NCI-H1694 treated with DMSO at 0.1 percent for 48 hours (cell line): ENCODE measurements around the gene MSX2.

Experiments
- DNase-seq: peaks from one replicate; lab custom pipeline; 2025; lab: John Stamatoyannopoulos, UW

MSX2 gene

DNA sequence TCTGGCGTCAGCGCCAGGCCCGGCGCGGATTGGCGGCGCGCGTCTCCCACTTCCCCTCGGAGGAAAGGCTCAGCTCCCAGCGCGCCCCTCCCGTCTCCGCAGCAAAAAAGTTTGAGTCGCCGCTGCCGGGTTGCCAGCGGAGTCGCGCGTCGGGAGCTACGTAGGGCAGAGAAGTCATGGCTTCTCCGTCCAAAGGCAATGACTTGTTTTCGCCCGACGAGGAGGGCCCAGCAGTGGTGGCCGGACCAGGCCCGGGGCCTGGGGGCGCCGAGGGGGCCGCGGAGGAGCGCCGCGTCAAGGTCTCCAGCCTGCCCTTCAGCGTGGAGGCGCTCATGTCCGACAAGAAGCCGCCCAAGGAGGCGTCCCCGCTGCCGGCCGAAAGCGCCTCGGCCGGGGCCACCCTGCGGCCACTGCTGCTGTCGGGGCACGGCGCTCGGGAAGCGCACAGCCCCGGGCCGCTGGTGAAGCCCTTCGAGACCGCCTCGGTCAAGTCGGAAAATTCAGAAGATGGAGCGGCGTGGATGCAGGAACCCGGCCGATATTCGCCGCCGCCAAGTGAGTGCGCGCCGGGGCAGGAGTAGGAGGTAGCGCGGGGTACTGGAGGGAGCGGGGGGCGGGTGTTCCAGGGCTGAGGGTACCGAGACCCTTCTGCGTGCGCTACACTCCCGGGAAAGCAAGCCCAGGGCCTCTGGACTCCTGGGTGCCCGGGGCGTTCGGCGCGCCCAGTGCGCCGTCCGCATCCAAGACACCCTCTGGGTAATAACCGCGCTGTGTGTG is at the start of gene MSX2:
Gene MSX2, plus strand, starts transcription at position 99 of the 777 bp plus-strand sequence. Its CDS starts 78 bp downstream, at position 177.
- no peak for DNase-seq

DNA sequence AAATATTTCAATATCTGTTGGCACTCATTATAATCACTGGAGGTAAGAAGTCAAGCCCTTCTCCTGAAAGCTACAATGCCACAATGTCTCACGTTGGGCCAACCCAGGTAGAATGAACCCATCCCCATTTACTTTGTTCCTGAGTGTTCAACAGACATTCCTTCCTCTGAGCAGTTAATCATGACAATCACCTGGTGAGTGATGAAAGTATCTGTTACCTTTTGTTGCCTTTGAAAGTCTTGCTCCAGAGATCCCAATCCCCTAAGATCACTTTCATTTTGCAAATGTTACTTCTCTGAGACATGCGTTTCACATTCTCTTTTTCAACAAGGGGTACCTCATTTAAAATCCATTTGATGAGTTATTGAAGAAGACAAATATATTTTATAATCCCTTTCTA is 49.3 kb upstream of the MSX2 start:
- no peak for DNase-seq

DNA sequence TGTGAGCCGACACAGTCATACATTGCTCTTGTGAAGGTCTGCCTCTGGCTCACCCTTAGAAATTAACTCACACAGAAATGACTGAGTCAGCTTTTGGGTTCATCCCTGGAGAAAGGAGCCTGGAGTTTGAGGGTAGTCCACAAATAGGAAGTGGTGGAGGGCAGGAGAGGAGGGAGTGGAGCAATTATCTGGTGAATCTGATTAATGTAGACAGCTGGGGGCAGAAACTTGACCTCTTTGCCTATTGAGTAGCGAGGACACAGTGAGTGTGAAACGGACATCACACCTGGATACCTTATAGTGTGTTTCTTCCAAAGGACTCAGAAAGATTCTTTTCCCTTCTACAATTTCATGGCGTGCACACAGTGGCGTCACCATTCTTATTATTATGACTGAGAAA is 48.5 kb upstream of the MSX2 start:
- DNase-seq = no peak

DNA sequence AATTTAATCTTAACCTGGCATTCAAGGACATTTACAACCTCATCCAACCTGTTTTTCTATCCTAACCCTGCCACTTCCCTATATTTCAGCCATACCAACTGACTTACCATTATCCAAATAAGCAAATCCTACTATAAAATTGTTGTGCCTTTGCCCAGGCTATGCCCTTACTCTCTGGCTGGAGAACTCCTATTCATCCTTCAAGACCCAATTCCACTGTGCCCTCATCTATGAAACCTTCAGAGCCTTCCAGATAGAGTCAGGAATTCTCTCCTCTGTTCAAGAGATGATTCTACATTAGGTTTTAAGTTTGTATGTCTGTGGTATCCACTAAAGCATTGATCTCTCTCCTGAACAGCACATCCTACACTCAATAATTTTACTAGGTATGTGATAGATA is 46.3 kb upstream of the MSX2 start:
- DNase-seq = no peak

DNA sequence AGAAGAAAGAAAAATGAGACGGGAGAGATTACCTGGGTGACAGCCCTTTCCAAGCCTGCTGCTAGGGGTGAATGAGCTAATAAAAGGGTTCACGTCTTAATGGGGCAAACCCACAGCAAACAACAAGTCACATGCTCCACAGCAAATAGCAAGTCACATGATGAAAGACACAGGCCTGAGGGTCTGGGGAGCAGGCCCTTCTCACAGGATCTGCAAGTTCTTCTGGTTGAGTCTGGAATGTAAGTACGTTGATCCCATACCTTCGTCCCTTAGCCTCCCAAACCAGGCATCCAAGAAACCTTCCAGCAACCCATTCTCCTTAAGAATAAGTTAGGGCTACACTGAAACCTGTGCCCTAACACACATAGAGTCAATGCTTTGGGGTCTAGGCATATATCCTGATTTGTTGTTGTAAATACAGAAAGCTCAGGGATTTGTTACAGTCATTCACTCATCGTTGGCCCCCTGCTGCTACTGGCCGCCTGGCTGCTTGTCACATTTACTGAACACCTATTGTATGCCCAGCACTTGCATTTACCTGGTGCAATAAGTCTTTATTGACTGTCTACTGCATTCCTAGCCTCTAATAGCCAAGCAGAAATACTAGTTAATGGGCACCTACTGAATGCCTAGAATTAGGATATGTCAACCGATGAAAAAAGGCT is 43.3 kb upstream of the MSX2 start:
- no peak for DNase-seq

DNA sequence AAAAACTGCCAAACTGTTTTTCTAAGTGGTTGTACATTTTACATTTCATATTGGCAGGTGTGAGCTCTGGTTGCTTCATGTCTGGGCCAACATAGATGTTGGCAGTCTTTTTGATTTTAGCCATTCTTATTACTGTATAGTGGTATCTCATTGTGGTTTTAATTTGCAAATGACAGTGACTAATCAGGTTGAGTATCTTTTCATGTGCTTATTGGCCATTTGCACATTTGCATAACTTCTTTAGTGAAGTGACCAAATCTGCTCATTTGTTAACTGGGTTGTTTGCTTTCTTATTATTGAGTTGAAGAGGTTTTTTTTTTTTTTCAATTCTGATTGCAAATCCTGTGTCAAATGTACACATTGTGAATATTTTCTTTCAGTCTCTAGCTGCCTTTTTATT is 36.9 kb upstream of the MSX2 start:
- DNase-seq = no peak

DNA sequence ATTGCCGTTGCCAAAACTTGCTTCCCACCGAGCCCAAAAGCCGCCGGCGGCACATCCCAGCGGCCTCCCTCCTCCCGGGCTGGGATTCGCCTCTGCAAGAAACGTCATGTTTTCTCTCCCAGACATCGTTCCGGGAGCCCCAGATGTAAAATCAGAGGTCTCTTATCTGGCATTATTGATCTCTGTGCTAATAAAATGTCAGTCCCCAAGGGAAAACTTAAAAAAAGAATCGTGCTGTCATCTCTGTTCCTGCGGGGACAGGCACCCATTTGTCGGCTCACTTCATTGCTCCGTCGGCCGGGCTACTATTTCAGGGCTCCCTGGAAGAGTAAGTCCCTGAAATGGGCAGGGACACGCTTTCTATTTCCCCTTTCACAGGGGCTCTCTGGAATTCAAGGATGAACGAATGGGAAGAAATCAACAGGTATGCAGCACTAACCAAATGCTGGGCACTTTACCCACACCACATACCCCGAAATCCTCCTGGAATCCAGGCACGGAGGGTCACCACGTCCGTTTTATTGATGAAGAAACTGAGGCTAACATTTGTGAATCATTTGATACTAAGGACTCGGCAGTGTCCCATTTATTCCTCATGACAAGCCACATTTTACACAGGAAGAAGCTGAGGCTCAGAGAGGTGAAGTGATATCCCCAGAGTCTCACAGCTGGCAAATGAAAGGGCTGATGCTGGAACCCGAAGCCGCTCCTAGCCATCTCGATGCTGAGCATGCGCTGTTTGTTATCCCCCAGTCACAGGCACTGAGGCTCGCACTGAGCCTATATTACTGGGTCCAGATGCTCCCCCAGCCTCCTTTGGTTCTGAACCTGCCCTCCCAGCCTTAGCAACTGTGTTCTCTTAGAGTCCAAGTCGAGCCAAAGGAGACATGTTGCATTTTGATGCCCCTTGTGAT is 35.7 kb upstream of the MSX2 start:
- DNase-seq = no peak

DNA sequence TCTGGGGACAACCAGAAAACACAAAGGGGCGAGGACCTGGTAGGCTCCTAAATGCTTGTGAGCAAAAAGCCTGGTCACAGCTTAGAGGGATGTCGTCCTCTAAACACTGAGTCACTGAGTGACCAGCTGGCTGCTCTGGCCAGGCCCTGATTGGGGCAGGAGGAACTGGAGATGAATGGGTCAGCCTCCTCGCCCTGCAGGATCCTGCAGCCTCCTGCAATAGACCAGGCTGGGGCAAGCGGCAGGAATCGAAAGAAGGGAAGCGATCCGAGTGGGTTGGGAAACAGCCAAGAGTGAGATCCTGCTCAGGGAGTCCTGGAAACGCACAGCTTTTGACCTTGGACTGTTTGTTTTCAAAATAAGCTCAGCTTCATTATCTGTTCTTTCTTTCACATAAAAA is 34.1 kb upstream of the MSX2 start:
- DNase-seq = no peak

DNA sequence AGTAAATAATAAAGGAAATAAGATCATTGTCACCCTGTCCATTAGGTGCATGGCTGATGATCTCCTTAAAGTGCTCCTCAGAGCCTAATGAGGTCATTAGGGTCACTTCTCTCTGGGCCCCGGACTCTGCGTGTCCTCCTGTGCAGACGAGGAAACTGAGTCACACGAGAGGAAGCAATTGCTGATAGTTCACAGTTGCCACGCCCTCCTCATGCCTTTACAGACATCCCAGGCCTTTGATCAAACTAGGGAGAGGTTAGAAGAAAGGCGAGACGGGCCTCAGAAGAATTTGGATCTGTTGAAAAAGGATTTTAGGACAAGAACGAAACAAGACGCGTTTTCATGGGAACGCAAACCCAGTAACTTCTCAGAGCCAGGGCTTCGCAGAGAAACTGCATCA is 32.0 kb upstream of the MSX2 start:
- no peak for DNase-seq

DNA sequence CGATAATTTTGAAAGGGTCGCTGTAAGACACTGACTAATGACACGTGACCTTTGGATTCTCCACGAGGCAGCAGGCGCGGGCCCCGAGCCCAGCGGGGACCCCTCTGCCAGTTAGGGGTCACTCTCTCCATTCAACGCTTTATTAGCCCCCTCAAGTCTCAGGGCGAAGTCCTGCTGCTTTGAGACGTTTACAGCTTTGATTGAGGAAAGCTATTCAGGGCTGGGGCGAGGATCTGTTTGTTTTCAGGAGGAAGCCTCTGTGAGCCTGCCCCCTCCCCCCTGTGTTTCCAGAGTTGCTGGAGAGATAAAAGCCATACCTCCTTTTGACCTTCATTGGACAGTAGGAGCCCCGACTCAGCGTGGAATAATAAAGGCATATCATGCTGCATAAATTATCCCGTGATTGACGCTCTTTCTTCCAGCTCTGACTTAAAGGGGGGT is 31.4 kb upstream of the MSX2 start:
- DNase-seq = no peak

DNA sequence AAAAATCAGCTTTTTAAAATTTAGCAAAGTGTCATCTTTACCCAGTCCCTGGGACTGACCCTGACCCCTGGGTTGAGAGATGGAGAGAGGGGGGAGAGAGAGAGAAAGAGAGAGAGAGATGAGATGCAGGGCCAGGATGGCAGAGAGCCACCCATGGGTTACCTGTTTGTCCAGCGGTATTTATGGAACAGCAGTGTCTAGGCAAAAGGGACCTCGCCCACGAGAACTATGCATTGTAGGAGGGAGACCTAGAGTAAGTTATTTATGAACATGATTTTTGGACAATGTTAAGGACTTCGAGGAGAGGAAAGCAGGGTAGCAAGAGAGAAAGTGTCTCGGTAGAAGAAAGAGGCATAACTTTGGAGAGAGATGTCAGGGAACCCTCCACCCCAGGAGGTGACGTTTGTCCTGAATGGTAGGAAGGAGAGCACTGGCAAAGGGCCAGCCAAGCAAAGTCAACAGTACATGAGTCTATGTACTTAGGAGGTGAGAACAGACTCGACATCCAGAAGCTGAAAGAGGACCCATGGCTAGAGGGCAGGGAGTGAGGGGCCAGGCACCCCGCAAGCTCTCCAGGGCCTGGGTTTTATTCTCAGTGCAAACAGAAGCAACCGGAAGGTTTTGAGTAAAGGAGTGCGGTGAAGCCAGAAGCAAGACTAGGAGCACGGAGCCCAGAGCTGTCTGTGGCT is 30.5 kb upstream of the MSX2 start:
- DNase-seq = no peak

DNA sequence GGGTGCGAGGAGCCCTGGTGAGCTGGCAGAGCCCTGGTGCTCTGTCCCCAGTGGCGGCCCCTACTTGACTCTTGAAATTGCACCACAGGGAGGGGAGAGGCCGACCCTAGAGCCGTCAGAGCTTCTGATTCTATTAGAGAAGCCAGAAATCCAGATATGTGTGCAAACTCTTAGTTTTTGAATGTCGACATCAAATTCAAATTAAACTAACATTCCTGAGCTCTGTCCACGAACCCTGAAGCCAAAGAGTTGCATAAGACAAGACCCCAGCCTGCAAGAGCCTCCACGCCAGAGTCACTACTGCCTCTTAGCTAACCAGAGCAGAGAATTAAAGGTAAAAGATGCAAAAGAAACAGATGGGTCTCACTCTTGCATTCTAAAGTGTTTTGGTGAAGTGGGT is 29.8 kb upstream of the MSX2 start:
- no peak for DNase-seq

DNA sequence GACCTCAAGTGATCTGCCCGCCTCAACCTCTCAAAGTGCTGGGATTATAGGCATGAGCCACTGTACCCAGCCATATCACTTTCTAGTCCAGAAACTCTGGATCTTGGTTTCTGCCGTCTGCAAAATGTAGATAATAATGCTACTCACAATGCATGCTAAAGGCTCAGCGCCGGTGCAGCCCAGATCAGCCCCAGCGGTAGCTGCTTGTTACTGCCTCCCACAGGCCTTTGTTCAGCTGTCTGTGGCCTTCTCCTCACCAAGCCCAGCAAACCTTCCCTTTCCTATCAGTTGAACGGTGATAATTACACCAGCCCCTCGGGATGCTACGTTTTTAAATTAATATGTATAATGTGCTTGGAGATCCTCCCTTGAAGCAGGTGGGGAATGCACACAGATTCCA is 26.2 kb upstream of the MSX2 start:
- no peak for DNase-seq

DNA sequence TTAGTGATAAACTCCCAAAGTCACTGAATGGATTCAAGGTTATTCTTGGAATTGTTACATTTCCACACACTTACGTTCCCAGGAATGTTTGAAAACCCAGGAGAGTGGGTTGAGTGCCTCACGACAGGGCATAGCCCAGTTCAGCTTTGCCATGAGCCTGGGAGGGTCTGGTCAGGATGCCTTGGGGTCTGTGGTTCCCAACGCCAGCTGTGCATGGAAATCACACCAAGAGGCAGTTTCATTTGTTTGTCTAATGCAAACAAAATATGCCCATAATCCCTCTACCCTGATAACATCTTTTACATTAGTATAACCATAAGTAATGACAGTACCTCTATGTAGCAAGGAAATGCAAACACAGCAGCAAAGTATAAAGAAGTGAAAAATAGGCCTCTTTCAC is 25.3 kb upstream of the MSX2 start:
- DNase-seq = no peak

DNA sequence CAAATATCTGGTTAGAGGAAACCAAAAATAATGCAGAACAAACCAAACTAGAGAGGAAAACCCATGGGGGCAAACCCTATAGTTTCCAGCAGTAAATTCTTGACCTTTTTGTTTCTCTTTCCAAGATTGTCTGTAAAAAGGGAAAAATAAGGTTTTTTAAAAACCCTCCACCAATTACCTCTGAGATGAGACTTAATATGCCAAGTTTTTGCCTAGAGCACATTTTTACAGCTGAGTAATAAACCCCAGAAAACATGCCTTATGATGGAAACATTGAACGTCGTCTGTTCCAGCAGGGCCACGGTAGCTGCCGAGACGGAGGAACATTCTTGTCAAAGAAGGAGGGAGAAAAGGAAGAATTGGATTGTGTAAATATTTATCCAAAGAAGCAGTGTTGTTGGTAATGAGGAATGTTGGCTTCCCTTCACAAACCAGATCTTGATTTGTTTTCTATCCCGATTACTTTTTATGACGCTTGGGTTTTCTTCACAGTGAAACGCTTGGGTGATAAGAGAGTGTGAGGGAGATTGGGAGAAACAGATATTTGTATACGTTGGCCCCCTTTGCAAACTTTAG is 17.3 kb upstream of the MSX2 start:
- no peak for DNase-seq

DNA sequence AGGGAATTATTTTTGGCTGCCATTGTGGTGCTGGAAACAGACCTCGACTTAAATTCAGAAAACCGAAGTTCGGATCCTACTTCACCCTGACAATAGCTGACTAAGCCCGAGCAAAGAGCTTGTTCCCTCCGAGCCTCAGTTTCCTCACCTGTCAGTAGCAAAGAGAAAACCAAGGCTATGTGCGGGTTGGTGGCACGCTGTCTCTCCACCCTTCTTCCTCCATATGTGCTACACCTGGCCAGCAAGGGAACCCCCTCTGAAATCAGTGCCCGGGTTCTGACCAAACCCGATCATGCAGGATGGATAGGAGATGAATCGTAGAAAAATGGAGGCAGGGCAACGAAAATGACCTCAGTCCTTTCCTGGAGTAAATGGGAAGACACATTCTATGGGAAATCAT is 16.7 kb upstream of the MSX2 start:
- no peak for DNase-seq

DNA sequence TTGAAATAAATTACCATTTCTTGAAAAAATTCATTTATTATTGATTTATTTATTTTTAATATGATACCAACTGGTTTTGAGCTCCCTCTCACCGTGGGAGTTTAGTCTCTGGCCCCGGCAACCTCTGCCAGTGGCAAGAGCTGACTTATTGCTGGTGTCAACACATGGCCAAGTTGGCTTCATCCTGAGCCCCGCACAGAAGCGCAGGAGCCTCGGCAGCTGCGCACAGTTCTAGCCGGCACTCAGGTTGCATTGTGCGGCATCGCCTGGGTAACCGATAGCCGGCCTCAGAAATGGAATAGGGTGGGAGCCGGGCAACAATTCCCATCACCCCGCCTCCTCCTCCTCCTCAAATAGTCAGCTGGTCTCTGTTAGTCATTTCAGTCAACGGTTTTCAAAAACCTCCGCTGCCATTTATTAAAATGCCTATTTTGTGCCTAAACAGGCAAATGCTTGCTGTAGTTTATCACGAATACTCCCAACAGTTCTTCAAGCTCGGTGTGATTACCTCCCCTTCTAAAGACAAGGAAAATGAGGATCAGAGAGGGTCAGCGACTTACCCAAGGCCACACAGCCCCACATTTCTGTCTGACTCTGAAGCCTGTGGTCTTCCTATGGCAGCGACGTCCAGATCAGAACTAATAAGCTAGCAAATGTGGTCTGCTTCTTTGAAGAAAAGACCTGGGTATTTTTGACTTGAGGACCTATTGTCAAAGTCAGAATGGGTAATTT is 15.7 kb upstream of the MSX2 start:
- no peak for DNase-seq

DNA sequence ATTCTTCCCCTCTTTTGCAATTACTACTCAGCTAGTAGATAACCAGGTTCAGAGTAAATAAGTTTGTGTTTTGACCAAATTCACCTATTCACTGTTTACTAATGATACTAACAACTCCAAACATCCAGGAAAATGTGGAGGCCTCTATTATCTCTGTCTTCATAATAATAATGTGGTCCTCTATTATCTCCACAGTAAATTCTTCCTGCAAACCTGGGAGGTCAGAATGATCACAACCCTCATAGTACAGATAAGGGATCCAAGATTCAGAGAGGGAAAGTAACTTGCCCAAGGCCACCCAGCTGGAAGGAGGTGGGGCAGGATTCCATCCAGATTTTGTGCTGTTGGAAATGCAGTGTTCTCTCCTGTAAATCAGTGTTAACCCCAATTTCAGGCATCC is 9.6 kb upstream of the MSX2 start:
- no peak for DNase-seq

DNA sequence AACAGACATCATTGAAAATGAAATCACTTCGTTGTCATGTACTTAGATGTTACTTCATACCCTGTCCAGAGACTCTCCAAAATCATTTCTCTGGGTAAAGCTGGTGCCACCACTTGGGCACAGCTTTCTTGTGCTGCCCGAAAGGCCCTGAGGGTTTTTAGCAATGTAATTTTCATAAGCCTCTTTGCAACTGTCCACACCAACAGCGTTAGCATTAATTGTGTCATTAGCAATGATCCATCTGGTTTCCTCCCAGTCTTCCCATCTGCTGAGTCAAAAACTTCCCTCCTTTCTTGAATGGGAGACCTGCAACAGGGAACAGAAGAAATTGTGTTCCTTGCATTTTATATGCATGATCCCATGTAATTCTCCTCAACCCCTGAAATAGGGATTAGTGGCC is 8.6 kb upstream of the MSX2 start:
- no peak for DNase-seq

DNA sequence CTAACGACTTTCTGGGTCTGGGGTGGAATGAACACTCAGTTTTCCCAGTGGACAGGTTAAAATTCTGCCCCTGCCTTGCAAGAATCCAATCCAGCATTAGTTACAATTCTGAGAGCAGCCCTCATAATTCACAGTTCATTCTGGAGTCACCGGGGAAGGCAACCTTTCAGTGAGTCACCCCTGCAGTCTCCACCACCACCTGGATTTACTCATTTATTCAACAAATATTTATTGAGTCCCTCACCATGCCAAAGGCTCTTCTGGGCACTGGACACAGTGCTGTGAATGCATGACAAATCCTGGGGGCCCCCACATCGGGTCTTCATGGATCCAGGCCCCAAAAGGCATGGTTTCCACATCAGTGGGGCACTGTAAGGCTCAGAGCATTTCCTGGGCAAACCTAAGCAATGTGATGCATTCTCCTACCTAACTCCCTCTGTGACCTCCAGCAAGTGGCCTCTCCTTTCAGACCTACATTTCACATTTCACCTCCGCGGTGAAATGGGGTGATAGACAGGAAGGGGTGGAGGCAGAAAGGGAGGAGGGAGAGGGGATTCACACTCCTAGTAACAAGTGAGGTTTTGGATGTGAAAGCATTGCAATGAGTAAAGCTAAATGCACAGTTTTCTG is 6.4 kb upstream of the MSX2 start:
- DNase-seq = no peak
